ENCODE data around the gene DAPK1.

- TF ChIP-seq CTCF (IDR thresholded peaks at IDR 0.05; ENCODE audit: extremely low read depth in 1 of 2, insufficient read depth in 1 of 2, low read depth in 1 of 2, low read length in 2 of 2) (no peak), EZH2 (IDR thresholded peaks at IDR 0.05; ENCODE audit: borderline replicate concordance, low read depth, low read length, severe bottlenecking) (no peak), POLR2AphosphoS5 (IDR thresholded peaks at IDR 0.05; ENCODE audit: insufficient read depth, low read depth, low read length) (no peak), MAX (IDR thresholded peaks at IDR 0.05; ENCODE audit: insufficient read depth, insufficient read length) (no peak), FOS (IDR thresholded peaks at IDR 0.05; ENCODE audit: borderline replicate concordance, insufficient read depth, low read length) (no peak), POLR2A (IDR thresholded peaks at IDR 0.05; ENCODE audit: low read depth, low read length) (no peak)
These were observed 19.3 kb upstream of the DAPK1 start for GRCh38 chr9:87478226-87478992.
